GM12878 (cell line): ENCODE results near the gene LHFPL2. TPM values are rescaled to one million over a fixed set of nuclear protein-coding genes. Genes with fewer than 3 reads are reported as not detected.

Experiments
- ATAC-seq: fragments of 200-7000 bp; cut with Tn5 transposase; 3 replicates; pipeline ENCODE4 v1.9.1; 2020; ENCODE audit warnings: mild to moderate bottlenecking, moderate library complexity
- BruUV-seq: library from RNA; stranded (reverse); fragments of 400-500 nt; replicated peaks from 2 replicates; lab custom pipeline; 2021; lab: Mats Ljungman, UMichigan
- CTCF ChIA-PET: fragments of 300-600 bp; sonication (Branson Sonifier 250); formaldehyde crosslinking; extraction: SDS; loops from one replicate; lab custom pipeline; 2021; ENCODE audit warnings: inconsistent platforms; lab: Yijun Ruan, JAX
- POLR2A ChIA-PET: fragments of 350-600 bp; formaldehyde crosslinking; extraction: SDS; loops from one replicate; lab custom pipeline; 2021; ENCODE audit warnings: inconsistent platforms; lab: Charles Lee
- RAD21 ChIA-PET: fragments of 300-600 bp; sonication (Branson Sonifier 250); formaldehyde crosslinking; loops from one replicate; lab custom pipeline; 2023; ENCODE audit warnings: antibody characterized with exemption; ENCODE audit not compliant: unreplicated experiment; lab: Charles Lee
- SMC1A ChIA-PET: fragments of 300-600 bp; sonication (Branson Sonifier 250); formaldehyde crosslinking; loops from one replicate; lab custom pipeline; 2023; ENCODE audit not compliant: unreplicated experiment, uncharacterized antibody; lab: Charles Lee
- DNase-seq: peaks from one replicate; pipeline ENCODE4 v3.0.0-alpha.2; 2011; ENCODE audit warnings: low read depth, low spot score
- FAIRE-seq: peaks from 3 replicates; lab custom pipeline; 2011; peaks lifted over from hg19 to GRCh38; lab: Jason Lieb, UNC
- H2AFZ ChIP-seq: 2 replicates; pipeline ENCODE4 v1.6.0; 2011; ENCODE audit warnings: low read depth, low read length, control low read depth; ENCODE audit not compliant: control insufficient read depth
- H3K27ac ChIP-seq: 2 replicates; pipeline ENCODE4 v1.5.1; 2011; ENCODE audit warnings: control low read depth; ENCODE audit not compliant: control insufficient read depth, insufficient read depth
- H3K27me3 ChIP-seq, 2 experiments: replicated peaks in 1 of 2; 2 replicates each; pipeline versions ENCODE4 v1.6.0 to v1.6.1; 2011; ENCODE audit warnings: low read length in 1 of 2; ENCODE audit not compliant: control insufficient read depth in 2 of 2, insufficient read depth in 2 of 2
- H3K36me3 ChIP-seq, 2 experiments: 2 replicates each; pipeline ENCODE4 v1.5.1; 2011; ENCODE audit warnings: low read length in 1 of 2; ENCODE audit not compliant: control insufficient read depth in 2 of 2, insufficient read depth in 2 of 2
- H3K4me1 ChIP-seq: 2 replicates; pipeline ENCODE4 v1.6.1; 2011; ENCODE audit warnings: mild to moderate bottlenecking, low read length, moderate library complexity, mixed read lengths; ENCODE audit not compliant: control insufficient read depth, insufficient read depth
- H3K4me2 ChIP-seq: 2 replicates; pipeline ENCODE4 v1.6.0; 2011; ENCODE audit warnings: control low read depth; ENCODE audit not compliant: control insufficient read depth, insufficient read depth
- H3K4me3 ChIP-seq: fragments of 200-600 bp; sonication (generic); 2 replicates; pipeline ENCODE4 v1.5.1; 2016
- H3K79me2 ChIP-seq: 2 replicates; pipeline ENCODE4 v1.6.0; 2011; ENCODE audit warnings: low read length; ENCODE audit not compliant: control insufficient read depth, insufficient read depth
- H3K9ac ChIP-seq: 2 replicates; pipeline ENCODE4 v1.8.0; 2011; ENCODE audit warnings: low read length, control low read depth, mixed read lengths; ENCODE audit not compliant: control insufficient read depth, insufficient read depth
- H3K9me3 ChIP-seq: replicated peaks from 3 replicates; pipeline ENCODE4 v1.5.1; 2011; ENCODE audit warnings: mild to moderate bottlenecking, low read length; ENCODE audit not compliant: control insufficient read depth, insufficient read depth
- H4K20me1 ChIP-seq: 2 replicates; pipeline ENCODE4 v1.6.0; 2011; ENCODE audit not compliant: control insufficient read depth, insufficient read depth
- NFYA ChIP-seq: IDR thresholded peaks from 2 replicates; pipeline ENCODE4 v1.6.1; 2011; ENCODE audit warnings: low read depth, mild to moderate bottlenecking, low read length, improper control_type of control experiment, borderline replicate concordance
- RFX5 ChIP-seq: IDR thresholded peaks from 2 replicates; pipeline ENCODE4 v1.6.1; 2011; ENCODE audit warnings: low read depth, low read length, improper control_type of control experiment
- WGBS: methylation state at CpG from one replicate; pipeline ENCODE4 v1.1.6; 2016; ENCODE audit warnings: low lambda C conversion rate; ENCODE audit not compliant: insufficient replicate concordance, insufficient coverage; ENCODE audit errors: missing lambda C conversion rate; 5-methylcytosine and 5-hydroxymethylcytosine counted together
- in situ Hi-C: fragments of 300-500 bp; cut with MboI; formaldehyde crosslinking; loops from 9 replicates; pipeline ENCODE4 v1.14.3; 2018; ENCODE audit warnings: mixed read lengths
- intact Hi-C: fragments of 100-400 bp; cut with micrococcal nuclease; formaldehyde crosslinking; loops from one replicate; pipeline ENCODE4 v1.14.2; 2022; ENCODE audit not compliant: unreplicated experiment
- polyA plus RNA-seq, 11 experiments: library from polyadenylated mRNA; depleted of rRNA in 4 of 11; unstranded in 6 of 11; stranded (reverse) in 5 of 11; fragments of >200 nt; fragmentation: Nextera tagmentation in 4 of 11; fragmentation: Illumina TruSeq in 1 of 11; extraction: Ambion mirVana in 4 of 11; extraction: Trizol in 1 of 11; gene quantifications; 1 replicate in 1 of 11; 2 replicates in 10 of 11; pipeline versions ENCODE4 v1.2.1 to v1.2.3, GENCODE V29; 2011 to 2016; ENCODE audit warnings: inconsistent platforms in 2 of 11, missing spikeins in 2 of 11, low read depth in 1 of 11
- total RNA-seq, 4 experiments: library from RNA; depleted of rRNA in 3 of 4; stranded (reverse); fragments of >200 nt in 3 of 4; fragmentation: Illumina TruSeq in 1 of 4; extraction: Trizol in 1 of 4; gene quantifications; 2 replicates each; pipeline versions ENCODE4 v1.2.1 to v1.2.3, GENCODE V29; 2013 to 2021

LHFPL2 gene
- total and polyA plus RNA-seq, 10 of the 15 experiments (the other 5 are each of a cell fraction or from before 2014, with no cell fraction given) = 4.1 to 21.8 (median 12.5) TPM

- TF ChIP-seq RFX5 (no peak), NFYA (no peak)
These were observed 42.8 kb upstream of the LHFPL2 start for GRCh38 chr5:78691084-78691960.

More at GRCh38 chr5:78691084-78691960, 42.8 kb upstream of the LHFPL2 start:
- intact Hi-C loops = no loop called here
- POLR2A ChIA-PET = interaction anchor here (1.6 kb wide), 1 partner anchor 11 kb away, joined by 3 read pairs; no protein-coding TSS in a partner anchor
- FAIRE-seq (no peak), ATAC-seq (no peak; the same call in 2 of the 3 replicates), DNase-seq (no peak)
- H3K27me3 ChIP-seq = no peaks in the 10 kb centered on the region
- no peak overlapping the region for H2AFZ ChIP-seq
- WGBS = 85% methylated on average over 2 of the region's 2 CpGs
- no peak overlapping the region for H3K9ac ChIP-seq
- in situ Hi-C loops = no loop called here
- RAD21 ChIA-PET = interaction anchor here (0.6 to 1.0 kb wide), 3 partner anchors 11 to 24 kb away, joined by 4 read pairs; no protein-coding TSS in a partner anchor
- H3K27ac ChIP-seq = no peak overlapping the region
- H3K4me3 ChIP-seq = no peak overlapping the region
- BruUV-seq = no TSS peak
- no peaks in the 10 kb centered on the region for H3K4me1 ChIP-seq
- CTCF ChIA-PET = interaction anchor here (0.7 to 2.0 kb wide), 6 partner anchors 9 to 221 kb away, joined by 3 to 7 read pairs (median 3); partner anchors contain the start of gene LHFPL2
- no peaks in the 10 kb centered on the region for H3K79me2 ChIP-seq
- H3K9me3 ChIP-seq = peaks cover 2% of the 10 kb centered on the region; the same call in 2 of the 3 replicates
- no peaks in the 10 kb centered on the region for H3K36me3 ChIP-seq
- no peak overlapping the region for H3K4me2 ChIP-seq
- no peaks in the 10 kb centered on the region for H4K20me1 ChIP-seq
- SMC1A ChIA-PET = interaction anchor here (0.8 to 1.5 kb wide), 6 partner anchors 10 to 272 kb away, joined by 3 to 5 read pairs (median 3); no protein-coding TSS in a partner anchor
